ENCODE data around the gene CPLX1. TPM values are rescaled to one million over a fixed set of nuclear protein-coding genes. Genes with fewer than 3 reads are reported as not detected.

The CPLX1 gene
- total RNA-seq, 4 donors from 2014 or later: 0.12 to 0.34 (median 0.13) TPM; not detected in 1

- no peak for TF ChIP-seq POLR2A (IDR thresholded peaks at IDR 0.05)
- TF ChIP-seq, protein P1, sequence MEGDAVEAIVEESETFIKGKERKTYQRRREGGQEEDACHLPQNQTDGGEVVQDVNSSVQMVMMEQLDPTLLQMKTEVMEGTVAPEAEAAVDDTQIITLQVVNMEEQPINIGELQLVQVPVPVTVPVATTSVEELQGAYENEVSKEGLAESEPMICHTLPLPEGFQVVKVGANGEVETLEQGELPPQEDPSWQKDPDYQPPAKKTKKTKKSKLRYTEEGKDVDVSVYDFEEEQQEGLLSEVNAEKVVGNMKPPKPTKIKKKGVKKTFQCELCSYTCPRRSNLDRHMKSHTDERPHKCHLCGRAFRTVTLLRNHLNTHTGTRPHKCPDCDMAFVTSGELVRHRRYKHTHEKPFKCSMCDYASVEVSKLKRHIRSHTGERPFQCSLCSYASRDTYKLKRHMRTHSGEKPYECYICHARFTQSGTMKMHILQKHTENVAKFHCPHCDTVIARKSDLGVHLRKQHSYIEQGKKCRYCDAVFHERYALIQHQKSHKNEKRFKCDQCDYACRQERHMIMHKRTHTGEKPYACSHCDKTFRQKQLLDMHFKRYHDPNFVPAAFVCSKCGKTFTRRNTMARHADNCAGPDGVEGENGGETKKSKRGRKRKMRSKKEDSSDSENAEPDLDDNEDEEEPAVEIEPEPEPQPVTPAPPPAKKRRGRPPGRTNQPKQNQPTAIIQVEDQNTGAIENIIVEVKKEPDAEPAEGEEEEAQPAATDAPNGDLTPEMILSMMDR (IDR thresholded peaks at IDR 0.05): no peak
- no peak overlapping the region for H3K4me3 ChIP-seq (ENCODE audit: low read depth, poor library complexity, severe bottlenecking)
- 80 to 98% methylated on average over 5 to 7 of the region's 7 CpGs for WGBS, 2 donors
- DNase-seq (ENCODE audit: low spot score in 2 of 2): no peak
- intact Hi-C loops (cut with DNase I; ENCODE audit: low total_unique reads): no loop called here
These were observed 6.2 kb upstream of the CPLX1 start for GRCh38 chr4:832108-832507.

- no peak for DNase-seq (ENCODE audit: low spot score in 2 of 2)
- H3K4me3 ChIP-seq (ENCODE audit: low read depth, poor library complexity, severe bottlenecking): no peak overlapping the region
- WGBS, 2 donors: 68 to 76% methylated on average over 2 to 3 of the region's 3 CpGs
- intact Hi-C loops (cut with DNase I; ENCODE audit: low total_unique reads): no loop called here
- TF ChIP-seq, protein P1 (IDR thresholded peaks at IDR 0.05): no peak
- no peak for TF ChIP-seq POLR2A (IDR thresholded peaks at IDR 0.05)
These were observed 5.5 kb upstream of the CPLX1 start for GRCh38 chr4:831483-831805.

- no peak for DNase-seq (ENCODE audit: low spot score in 2 of 2)
- no peak overlapping the region for H3K4me3 ChIP-seq (ENCODE audit: low read depth, poor library complexity, severe bottlenecking)
- 66 to 67% methylated on average over 23 of the region's 23 CpGs for WGBS, 2 donors
- intact Hi-C loops (cut with DNase I; ENCODE audit: low total_unique reads): no loop called here
- TF ChIP-seq, protein P1 (IDR thresholded peaks at IDR 0.05): no peak
- no peak for TF ChIP-seq POLR2A (IDR thresholded peaks at IDR 0.05)
These were observed 4.9 kb upstream of the CPLX1 start for GRCh38 chr4:830601-831482.

GRCh38 chr4:829761-830600 lies 4.1 kb upstream of the CPLX1 start:
- H3K4me3 ChIP-seq (ENCODE audit: low read depth, poor library complexity, severe bottlenecking): no peak overlapping the region
- intact Hi-C loops (cut with DNase I; ENCODE audit: low total_unique reads): no loop called here
- 52 to 54% methylated on average over 17 to 26 of the region's 26 CpGs for WGBS, 2 donors
- DNase-seq (ENCODE audit: low spot score in 2 of 2): no peak
- TF ChIP-seq, protein P1 (IDR thresholded peaks at IDR 0.05): no peak
- no peak for TF ChIP-seq POLR2A (IDR thresholded peaks at IDR 0.05)

DNA sequence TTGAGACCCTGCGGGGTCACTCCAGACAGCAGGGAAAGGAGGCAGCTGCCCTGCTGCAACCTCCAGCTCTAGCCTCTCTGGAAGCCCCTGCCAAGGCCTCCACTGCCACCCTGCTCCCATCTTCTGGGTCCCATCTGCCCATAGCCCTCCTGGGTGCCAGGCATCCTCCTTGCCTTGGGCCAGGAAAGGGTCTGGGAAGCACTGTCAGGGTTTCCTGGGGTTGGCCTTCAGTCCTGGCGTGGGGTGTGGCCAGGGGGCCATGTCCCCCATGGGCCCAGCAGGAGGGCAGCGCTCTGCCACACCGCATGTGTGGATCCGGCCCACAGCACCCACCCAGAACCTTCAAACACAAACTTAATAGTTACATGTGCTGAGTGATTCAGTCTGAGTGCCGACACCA lies 3.4 kb upstream of the CPLX1 start:
- H3K4me3 ChIP-seq (ENCODE audit: low read depth, poor library complexity, severe bottlenecking): no peak overlapping the region
- intact Hi-C loops (cut with DNase I; ENCODE audit: low total_unique reads): no loop called here
- WGBS, 2 donors: 79 to 84% methylated on average over 6 of the region's 6 CpGs
- TF ChIP-seq, protein P1 (IDR thresholded peaks at IDR 0.05): no peak
- no peak for TF ChIP-seq POLR2A (IDR thresholded peaks at IDR 0.05)
- DNase-seq (ENCODE audit: low spot score in 2 of 2): no peak
